ENCODE measurements around the gene PAOX.
A peak's percentile ranks its signal among the peaks of the same experiment; 100 is the strongest.
"Not testable (repeated sequence)": the region's sequence is repeated elsewhere in the genome, so short reads cannot be mapped to it uniquely, and the experiment has no call there.

The PAOX gene

GRCh38 chr10:133401981-133402725 lies 23.1 kb downstream of the PAOX start:
- H3K9me3 Mint-ChIP-seq: no peaks in the 10 kb centered on the region

GRCh38 chr10:133403359-133403758 lies 24.3 kb downstream of the PAOX start:
- no peaks in the 10 kb centered on the region for H3K9me3 Mint-ChIP-seq
- peaks cover 46% of the 10 kb centered on the region for H3K36me3 Mint-ChIP-seq (ENCODE audit: insufficient read depth)
- DNase-seq (no peak), ATAC-seq (replicated peaks) (no peak)
- no peak overlapping the region for H3K4me3 Mint-ChIP-seq
- peak overlapping the region; percentile 19 to 38 for H3K27ac Mint-ChIP-seq
- peaks cover 29 to 38% of the 10 kb centered on the region in 2 donors for H3K4me1 Mint-ChIP-seq (ENCODE audit: low read depth in 2 of 2)
- H3K27me3 Mint-ChIP-seq: no peaks in the 10 kb centered on the region

More at GRCh38 chr10:133401981-133402725, 23.1 kb downstream of the PAOX start:
- Mint-ChIP-seq H3K4me1 (ENCODE audit: low read depth in 2 of 2) (peaks cover 29 to 33% of the 10 kb centered on the region in 2 donors), H3K4me3 (no peak overlapping the region), H3K27me3 (no peaks in the 10 kb centered on the region), H3K27ac (peak overlapping the region; percentile 36 to 84), H3K36me3 (ENCODE audit: insufficient read depth) (peaks cover 52% of the 10 kb centered on the region)
- ATAC-seq (replicated peaks) (no peak), DNase-seq (no peak)

- H3K4me1 Mint-ChIP-seq (ENCODE audit: low read depth in 2 of 2): peaks cover 31 to 39% of the 10 kb centered on the region in 2 donors
- no peak for ATAC-seq (replicated peaks)
- H3K27ac Mint-ChIP-seq: peak overlapping the region; percentile 19 to 38
- DNase-seq: no peak
- H3K27me3 Mint-ChIP-seq: no peaks in the 10 kb centered on the region
- no peak overlapping the region for H3K4me3 Mint-ChIP-seq
- H3K36me3 Mint-ChIP-seq (ENCODE audit: insufficient read depth): peaks cover 44% of the 10 kb centered on the region
- H3K9me3 Mint-ChIP-seq: no peaks in the 10 kb centered on the region
Observed at GRCh38 chr10:133403784-133404183, 24.7 kb downstream of the PAOX start.

GRCh38 chr10:133405272-133405671 lies 26.2 kb downstream of the PAOX start:
- H3K4me1 Mint-ChIP-seq (ENCODE audit: low read depth in 2 of 2): peaks cover 33 to 49% of the 10 kb centered on the region in 2 donors
- H3K4me3 Mint-ChIP-seq: no peak overlapping the region
- peaks cover 44% of the 10 kb centered on the region for H3K36me3 Mint-ChIP-seq (ENCODE audit: insufficient read depth)

GRCh38 chr10:133405844-133406527 lies 26.9 kb downstream of the PAOX start:
- Mint-ChIP-seq H3K4me1 (ENCODE audit: low read depth in 2 of 2) (peaks cover 31 to 42% of the 10 kb centered on the region in 2 donors), H3K27ac (peak overlapping the region in 1 of 2 donors; percentile 20), H3K4me3 (no peak overlapping the region), H3K9me3 (peaks cover 0 to 1% of the 10 kb centered on the region in 2 donors), H3K27me3 (no peaks in the 10 kb centered on the region), H3K36me3 (ENCODE audit: insufficient read depth) (peaks cover 51% of the 10 kb centered on the region)
- DNase-seq (no peak), ATAC-seq (replicated peaks) (no peak)

More at GRCh38 chr10:133405272-133405671, 26.2 kb downstream of the PAOX start:
- H3K9me3 Mint-ChIP-seq: peaks cover 0 to under 1% of the 10 kb centered on the region in 2 donors
- ATAC-seq (replicated peaks): no peak
- DNase-seq: no peak
- no peaks in the 10 kb centered on the region for H3K27me3 Mint-ChIP-seq
- H3K27ac Mint-ChIP-seq: peak overlapping the region in 1 of 2 donors; percentile 20

GRCh38 chr10:133411523-133412380 lies 32.7 kb downstream of the PAOX start:
- Mint-ChIP-seq H3K36me3 (ENCODE audit: insufficient read depth) (peaks cover 65% of the 10 kb centered on the region), H3K27ac (no peak overlapping the region), H3K9me3 (peaks cover 0 to 6% of the 10 kb centered on the region in 2 donors), H3K27me3 (no peaks in the 10 kb centered on the region), H3K4me1 (ENCODE audit: low read depth in 2 of 2) (peaks cover 15 to 29% of the 10 kb centered on the region in 2 donors), H3K4me3 (no peak overlapping the region)
- ATAC-seq (replicated peaks) (no peak), DNase-seq (no peak)

GRCh38 chr10:133412381-133412711 lies 33.3 kb downstream of the PAOX start:
- Mint-ChIP-seq H3K4me3 (no peak overlapping the region), H3K27ac (no peak overlapping the region), H3K4me1 (ENCODE audit: low read depth in 2 of 2) (peaks cover 12 to 29% of the 10 kb centered on the region in 2 donors), H3K27me3 (no peaks in the 10 kb centered on the region), H3K9me3 (peaks cover 0 to 6% of the 10 kb centered on the region in 2 donors), H3K36me3 (ENCODE audit: insufficient read depth) (peaks cover 65% of the 10 kb centered on the region)
- ATAC-seq (replicated peaks) (no peak), DNase-seq (no peak)

GRCh38 chr10:133414401-133414800 lies 35.3 kb downstream of the PAOX start:
- not testable (repeated sequence) for H3K27me3 Mint-ChIP-seq; H3K4me3 Mint-ChIP-seq; DNase-seq; H3K27ac Mint-ChIP-seq; H3K9me3 Mint-ChIP-seq; ATAC-seq (replicated peaks)
- H3K4me1 Mint-ChIP-seq (ENCODE audit: low read depth in 2 of 2): peaks cover 10 to 20% of the 10 kb centered on the region in 2 donors
- H3K36me3 Mint-ChIP-seq (ENCODE audit: insufficient read depth): peaks cover 54% of the 10 kb centered on the region

- Mint-ChIP-seq H3K4me1 (ENCODE audit: low read depth in 2 of 2) (peaks cover 5 to 17% of the 10 kb centered on the region in 2 donors), H3K27ac (no peak overlapping the region), H3K4me3 (no peak overlapping the region), H3K27me3 (no peaks in the 10 kb centered on the region), H3K9me3 (peaks cover 0 to 5% of the 10 kb centered on the region in 2 donors), H3K36me3 (ENCODE audit: insufficient read depth) (peaks cover 43% of the 10 kb centered on the region)
- DNase-seq: no peak
- ATAC-seq (replicated peaks): no peak
Observed at GRCh38 chr10:133415752-133416151, 36.7 kb downstream of the PAOX start.

- DNase-seq (no peak), ATAC-seq (replicated peaks) (no peak)
- peaks cover 18% of the 10 kb centered on the region for H3K36me3 Mint-ChIP-seq (ENCODE audit: insufficient read depth)
- no peak overlapping the region for H3K4me3 Mint-ChIP-seq
- H3K9me3 Mint-ChIP-seq: no peaks in the 10 kb centered on the region
- H3K27ac Mint-ChIP-seq: no peak overlapping the region
- peaks cover 6 to 11% of the 10 kb centered on the region in 2 donors for H3K4me1 Mint-ChIP-seq (ENCODE audit: low read depth in 2 of 2)
- H3K27me3 Mint-ChIP-seq: peaks cover 0 to 9% of the 10 kb centered on the region in 2 donors
Observed at GRCh38 chr10:133418289-133418993, 39.4 kb downstream of the PAOX start.

- H3K9me3 Mint-ChIP-seq: no peaks in the 10 kb centered on the region
- peaks cover 13% of the 10 kb centered on the region for H3K36me3 Mint-ChIP-seq (ENCODE audit: insufficient read depth)
Observed at GRCh38 chr10:133419211-133419950, 40.3 kb downstream of the PAOX start.

GRCh38 chr10:133420028-133420427 lies 41.0 kb downstream of the PAOX start:
- H3K9me3 Mint-ChIP-seq: no peaks in the 10 kb centered on the region
- no peak overlapping the region for H3K4me3 Mint-ChIP-seq
- ATAC-seq (replicated peaks) (no peak), DNase-seq (no peak)
- peaks cover 0 to 9% of the 10 kb centered on the region in 2 donors for H3K27me3 Mint-ChIP-seq
- no peak overlapping the region for H3K27ac Mint-ChIP-seq
- H3K4me1 Mint-ChIP-seq (ENCODE audit: low read depth in 2 of 2): peaks cover 4 to 11% of the 10 kb centered on the region in 2 donors
- peaks cover 8% of the 10 kb centered on the region for H3K36me3 Mint-ChIP-seq (ENCODE audit: insufficient read depth)

More at GRCh38 chr10:133419211-133419950, 40.3 kb downstream of the PAOX start:
- Mint-ChIP-seq H3K27me3 (peaks cover 0 to 9% of the 10 kb centered on the region in 2 donors), H3K27ac (no peak overlapping the region), H3K4me1 (ENCODE audit: low read depth in 2 of 2) (peaks cover 4 to 11% of the 10 kb centered on the region in 2 donors), H3K4me3 (no peak overlapping the region)
- no peak for ATAC-seq (replicated peaks)
- DNase-seq: no peak

All from effector memory CD8-positive, alpha-beta T cell (primary cell).